Heart left ventricle (tissue), 16 donors: Measurements from ENCODE around the gene KRTAP10-8. TPM values are rescaled to one million over a fixed set of nuclear protein-coding genes. Genes with fewer than 3 reads are reported as not detected.
"Not testable (repeated sequence)": the region's sequence is repeated elsewhere in the genome, so short reads cannot be mapped to it uniquely, and the experiment has no call there.

ENCODE experiments used
- ATAC-seq, 4 donors: fragments of 200-7000 bp; cut with Tn5 transposase; one replicate each; pipeline ENCODE4 v1.9.1; 2020 to 2022; ENCODE audit warnings: moderate library complexity in 4 of 4, mild to moderate bottlenecking in 3 of 4, moderate number of reproducible peaks in 1 of 4
- DNase-seq, 5 donors: peaks; one replicate each; pipeline ENCODE4 v3.0.0-alpha.2; 2020
- H3K27ac ChIP-seq, 12 donors: fragments of 200-600 bp; sonication (generic) in 4 of 12; one replicate each; pipeline versions ENCODE4 v1.5.0 to v1.8.0; 2016 to 2022; ENCODE audit warnings: mild to moderate bottlenecking in 2 of 12
- H3K27me3 ChIP-seq, 9 donors: fragments of 200-600 bp; sonication (generic) in 2 of 9; one replicate each; pipeline versions ENCODE4 v1.5.1 to v1.8.0; 2016 to 2022; ENCODE audit warnings: mild to moderate bottlenecking in 3 of 9
- H3K36me3 ChIP-seq, 9 donors: fragments of 200-600 bp; sonication (generic) in 2 of 9; one replicate each; pipeline versions ENCODE4 v1.5.0 to v1.8.0; 2018 to 2022; ENCODE audit warnings: mild to moderate bottlenecking in 2 of 9
- H3K4me1 ChIP-seq, 12 donors: fragments of 200-600 bp; sonication (generic) in 4 of 12; one replicate each; pipeline versions ENCODE4 v1.5.0 to v1.8.0; 2016 to 2022; ENCODE audit warnings: mild to moderate bottlenecking in 3 of 12
- H3K4me3 ChIP-seq, 12 donors: fragments of 200-600 bp; sonication (generic) in 4 of 12; one replicate each; pipeline versions ENCODE4 v1.5.0 to v1.8.0; 2017 to 2022; ENCODE audit warnings: mild to moderate bottlenecking in 9 of 12, moderate library complexity in 4 of 12
- H3K9me3 ChIP-seq, 12 donors: fragments of 200-600 bp; sonication (generic) in 4 of 12; one replicate each; pipeline versions ENCODE4 v1.5.0 to v1.8.0; 2016 to 2022; ENCODE audit warnings: mild to moderate bottlenecking in 1 of 12
- POLR2A ChIP-seq, 2 donors: fragments of 450-650 bp; IDR thresholded peaks; one replicate each; pipeline ENCODE4 v1.6.1; 2017; ENCODE audit warnings: antibody characterized with exemption in 2 of 2, mild to moderate bottlenecking in 2 of 2, moderate library complexity in 2 of 2
- WGBS, 4 donors: extraction: QIAGEN DNeasy Blood & Tissue Kit in 2 of 4; methylation state at CpG; one replicate each; pipeline versions ENCODE4 v1.1.5 to v1.1.7; 2013 to 2018; 5-methylcytosine and 5-hydroxymethylcytosine counted together
- intact Hi-C, 10 donors: fragments of 100-400 bp; cut with DNase I; formaldehyde crosslinking; loops; one replicate each; pipeline versions ENCODE4 v1.11.1 to v1.14.2; 2022
- polyA plus RNA-seq, 2 donors: library from polyadenylated mRNA; stranded (reverse); fragments of 200-250 nt; gene quantifications; one replicate each; pipeline ENCODE4 v1.2.3, GENCODE V29; 2013
- total RNA-seq, 9 donors: library from RNA; depleted of rRNA in 2 of 9; stranded (reverse); fragments of >200 nt in 2 of 9; fragmentation: NEBNext Ultra II Directional in 3 of 9; extraction: Animal tissue kit (Norgen Biotek cat#: 25700) in 3 of 9; gene quantifications; one replicate each; pipeline versions ENCODE4 v1.1.0 to v1.2.4, GENCODE V29; 2016 to 2023
- TF ChIP-seq, protein P1 (sequence below), 12 donors: fragments of 200-600 bp; sonication (generic) in 4 of 12; IDR thresholded peaks; one replicate each; pipeline versions ENCODE4 v1.5.0 to v1.8.0; 2018 to 2022; ENCODE audit warnings: antibody characterized with exemption in 12 of 12, mild to moderate bottlenecking in 5 of 12
- donor health status: ischemic (EF 13 %, LVEDD 7.1; RV severe dilation, severe dysfunction).
- donor health status: healthy with polysubstance abuse.
- donor health status: DM: no; HTN: yes; CAD: no.
- donor health status: DM: no; HTN: no; CAD: no.
- donor health status: ischemic (EF 25% LVEDD 6.9; RV normal size, moderate dysfunction).
- donor health status: ischemic (EF 25% LVEDD 5.7; RV mildly dilated, moderate dysfunction).
- donor health status: healthy.
- donor health status: DM: yes; HTN: yes; CAD: no.
- donor health status: ischemic (EF 35%, LVEDD 5.7; RV mildly dilated, moderate dysfunction).
- donor health status: nonischemic (EF 11% LVEDD 7.7; RV severe dilation, severe dysfunction).
- donor health status: DM: yes; HTN: yes; CAD: no.
- donor health status: PGD.
- donor health status: ischemic (EF 29% LVEDD 5.4; RV normal size, mild dysfunction).
- donor health status: nonischemic (EF 23%, LVEDD 6.1; RV moderate dilation, normal function).

KRTAP10-8 gene
- total and polyA plus RNA-seq, 11 donors = not detected

GRCh38 chr21:44643741-44644310 lies 31.9 kb downstream of the KRTAP10-8 start:
- Histone ChIP-seq H3K4me1 (no peaks in the 10 kb centered on the region), H3K27ac (no peak overlapping the region), H3K9me3 (peaks cover 0 to 37% (median 13%) of the 10 kb centered on the region in 12 donors), H3K27me3 (peaks cover 0 to 22% (median 0%) of the 10 kb centered on the region in 9 donors), H3K4me3 (no peak overlapping the region), H3K36me3 (no peaks in the 10 kb centered on the region)
- 66 to 81% (median 70%) methylated on average over 14 of the region's 14 CpGs for WGBS, 4 donors
- ATAC-seq (no peak), DNase-seq (no peak)
- intact Hi-C loops = no loop called here
- TF ChIP-seq, protein P1, sequence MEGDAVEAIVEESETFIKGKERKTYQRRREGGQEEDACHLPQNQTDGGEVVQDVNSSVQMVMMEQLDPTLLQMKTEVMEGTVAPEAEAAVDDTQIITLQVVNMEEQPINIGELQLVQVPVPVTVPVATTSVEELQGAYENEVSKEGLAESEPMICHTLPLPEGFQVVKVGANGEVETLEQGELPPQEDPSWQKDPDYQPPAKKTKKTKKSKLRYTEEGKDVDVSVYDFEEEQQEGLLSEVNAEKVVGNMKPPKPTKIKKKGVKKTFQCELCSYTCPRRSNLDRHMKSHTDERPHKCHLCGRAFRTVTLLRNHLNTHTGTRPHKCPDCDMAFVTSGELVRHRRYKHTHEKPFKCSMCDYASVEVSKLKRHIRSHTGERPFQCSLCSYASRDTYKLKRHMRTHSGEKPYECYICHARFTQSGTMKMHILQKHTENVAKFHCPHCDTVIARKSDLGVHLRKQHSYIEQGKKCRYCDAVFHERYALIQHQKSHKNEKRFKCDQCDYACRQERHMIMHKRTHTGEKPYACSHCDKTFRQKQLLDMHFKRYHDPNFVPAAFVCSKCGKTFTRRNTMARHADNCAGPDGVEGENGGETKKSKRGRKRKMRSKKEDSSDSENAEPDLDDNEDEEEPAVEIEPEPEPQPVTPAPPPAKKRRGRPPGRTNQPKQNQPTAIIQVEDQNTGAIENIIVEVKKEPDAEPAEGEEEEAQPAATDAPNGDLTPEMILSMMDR (IDR thresholded peaks at IDR 0.05) = no peak
- TF ChIP-seq POLR2A (IDR thresholded peaks at IDR 0.05) = no peak

- WGBS, 4 donors = 45 to 94% (median 46%) methylated on average over 2 of the region's 2 CpGs
- Histone ChIP-seq H3K4me1 (no peaks in the 10 kb centered on the region), H3K36me3 (no peaks in the 10 kb centered on the region), H3K27me3 (peaks cover 0 to 13% (median 0%) of the 10 kb centered on the region in 9 donors), H3K9me3 (peaks cover 0 to 37% (median 13%) of the 10 kb centered on the region in 12 donors), H3K27ac (no peak overlapping the region), H3K4me3 (no peak overlapping the region)
- intact Hi-C loops = no loop called here
- ATAC-seq (no peak), DNase-seq (no peak)
- TF ChIP-seq, protein P1 (IDR thresholded peaks at IDR 0.05) = no peak
- no peak for TF ChIP-seq POLR2A (IDR thresholded peaks at IDR 0.05)
These were observed 33.0 kb downstream of the KRTAP10-8 start for GRCh38 chr21:44644878-44645277.

- DNase-seq, intact Hi-C loops, H3K27me3 ChIP-seq, H3K36me3 ChIP-seq, H3K4me1 ChIP-seq, ATAC-seq, H3K4me3 ChIP-seq, H3K27ac ChIP-seq: not testable (repeated sequence)
- H3K9me3 ChIP-seq = peaks cover 0 to 28% (median 11%) of the 10 kb centered on the region in 12 donors
- 69 to 83% (median 74%) methylated on average over 13 to 21 of the region's 21 CpGs for WGBS, 4 donors
These were observed 34.7 kb downstream of the KRTAP10-8 start, which contains the start of gene KRTAP10-11 for GRCh38 chr21:44646366-44647221. TSS of gene KRTAP10-11 (plus strand) at chr21:44646414. CDS start at chr21:44646459, 45 bp downstream.

- WGBS, 4 donors = 54 to 72% (median 61%) methylated on average over 8 of the region's 8 CpGs
- Histone ChIP-seq H3K27me3 (peaks cover 0 to 9% (median 0%) of the 10 kb centered on the region in 9 donors), H3K27ac (no peak overlapping the region), H3K4me3 (no peak overlapping the region), H3K36me3 (no peaks in the 10 kb centered on the region), H3K4me1 (no peaks in the 10 kb centered on the region), H3K9me3 (peaks cover 0 to 26% (median 11%) of the 10 kb centered on the region in 12 donors)
- no peak for TF ChIP-seq POLR2A (IDR thresholded peaks at IDR 0.05)
- TF ChIP-seq, protein P1 (IDR thresholded peaks at IDR 0.05) = no peak
- intact Hi-C loops = no loop called here
- ATAC-seq (no peak), DNase-seq (no peak)
These were observed 35.3 kb downstream of the KRTAP10-8 start for GRCh38 chr21:44647222-44647552.
